ENCODE results near the gene DSN1. TPM values are rescaled to one million over a fixed set of nuclear protein-coding genes. Genes with fewer than 3 reads are reported as not detected.
A peak's percentile ranks its signal among the peaks of the same experiment; 100 is the strongest.

Gene DSN1
- total RNA-seq, 4 donors from 2014 or later = 10.6 to 14.9 (median 13.0) TPM

GRCh38 chr20:36775826-36776225 is 2.3 kb upstream of the DSN1 start:
- peak overlapping the region; percentile 87 to 99 (median 98) for H3K27ac ChIP-seq
- peaks cover 9 to 35% of the 10 kb centered on the region in 2 donors for H3K4me1 ChIP-seq
- intact Hi-C loops (cut with DNase I) = no loop called here
- no peaks in the 10 kb centered on the region for H3K27me3 ChIP-seq
- H3K9me3 ChIP-seq = no peaks in the 10 kb centered on the region
- no peak for DNase-seq
- no peaks in the 10 kb centered on the region for H3K36me3 ChIP-seq
- 86 to 91% methylated on average over 3 of the region's 3 CpGs for WGBS, 2 donors
- no peak overlapping the region for H3K4me3 ChIP-seq (replicated peaks in 1 of 3)
- TF ChIP-seq POLR2A (IDR thresholded peaks at IDR 0.05) = no peak
- TF ChIP-seq CTCF (IDR thresholded peaks at IDR 0.05) = no peak

GRCh38 chr20:36775196-36775595 is 1.6 kb upstream of the DSN1 start:
- H3K36me3 ChIP-seq = no peaks in the 10 kb centered on the region
- H3K4me1 ChIP-seq = peaks cover 9 to 35% of the 10 kb centered on the region in 2 donors
- H3K4me3 ChIP-seq (replicated peaks in 1 of 3) = no peak overlapping the region
- no peaks in the 10 kb centered on the region for H3K9me3 ChIP-seq
- TF ChIP-seq CTCF (IDR thresholded peaks at IDR 0.05) (no peak), POLR2A (IDR thresholded peaks at IDR 0.05) (peak in 1 of 2 donors; percentile 54)
- no peaks in the 10 kb centered on the region for H3K27me3 ChIP-seq
- intact Hi-C loops (cut with DNase I) = no loop called here
- DNase-seq = peak; percentile 77
- 36 to 38% methylated on average over 2 of the region's 2 CpGs for WGBS, 2 donors
- peak overlapping the region; percentile 87 to 99 (median 98) for H3K27ac ChIP-seq

- no peaks in the 10 kb centered on the region for H3K27me3 ChIP-seq
- intact Hi-C loops (cut with DNase I) = no loop called here
- TF ChIP-seq CTCF (IDR thresholded peaks at IDR 0.05) (no peak), POLR2A (IDR thresholded peaks at IDR 0.05) (no peak)
- H3K27ac ChIP-seq = peak overlapping the region; percentile 87 to 99 (median 98)
- peaks cover 9 to 23% of the 10 kb centered on the region in 2 donors for H3K4me1 ChIP-seq
- H3K36me3 ChIP-seq = no peaks in the 10 kb centered on the region
- no peaks in the 10 kb centered on the region for H3K9me3 ChIP-seq
- WGBS, 2 donors = 1 to 8% methylated on average over 7 to 16 of the region's 28 CpGs
- H3K4me3 ChIP-seq (replicated peaks in 1 of 3) = peak overlapping the region; percentile 63 to 74 (median 72)
- no peak for DNase-seq
Measured at GRCh38 chr20:36773107-36773596, 411 bp downstream of the DSN1 start.

GRCh38 chr20:36770680-36771079 is 2.9 kb downstream of the DSN1 start:
- intact Hi-C loops (cut with DNase I) = no loop called here

More at GRCh38 chr20:36770680-36771079, 2.9 kb downstream of the DSN1 start:
- no peak for DNase-seq
- H3K27ac ChIP-seq = no peak overlapping the region
- TF ChIP-seq CTCF (IDR thresholded peaks at IDR 0.05) = no peak
- TF ChIP-seq POLR2A (IDR thresholded peaks at IDR 0.05) = no peak
- H3K9me3 ChIP-seq = no peaks in the 10 kb centered on the region
- H3K27me3 ChIP-seq = no peaks in the 10 kb centered on the region
- H3K4me1 ChIP-seq = peaks cover 9 to 23% of the 10 kb centered on the region in 2 donors
- H3K4me3 ChIP-seq (replicated peaks in 1 of 3) = no peak overlapping the region
- 85 to 97% methylated on average over 7 of the region's 7 CpGs for WGBS, 2 donors
- no peaks in the 10 kb centered on the region for H3K36me3 ChIP-seq

Data from thyroid gland (tissue), 4 donors.